ENCODE data around the gene HSH2D.

DNA sequence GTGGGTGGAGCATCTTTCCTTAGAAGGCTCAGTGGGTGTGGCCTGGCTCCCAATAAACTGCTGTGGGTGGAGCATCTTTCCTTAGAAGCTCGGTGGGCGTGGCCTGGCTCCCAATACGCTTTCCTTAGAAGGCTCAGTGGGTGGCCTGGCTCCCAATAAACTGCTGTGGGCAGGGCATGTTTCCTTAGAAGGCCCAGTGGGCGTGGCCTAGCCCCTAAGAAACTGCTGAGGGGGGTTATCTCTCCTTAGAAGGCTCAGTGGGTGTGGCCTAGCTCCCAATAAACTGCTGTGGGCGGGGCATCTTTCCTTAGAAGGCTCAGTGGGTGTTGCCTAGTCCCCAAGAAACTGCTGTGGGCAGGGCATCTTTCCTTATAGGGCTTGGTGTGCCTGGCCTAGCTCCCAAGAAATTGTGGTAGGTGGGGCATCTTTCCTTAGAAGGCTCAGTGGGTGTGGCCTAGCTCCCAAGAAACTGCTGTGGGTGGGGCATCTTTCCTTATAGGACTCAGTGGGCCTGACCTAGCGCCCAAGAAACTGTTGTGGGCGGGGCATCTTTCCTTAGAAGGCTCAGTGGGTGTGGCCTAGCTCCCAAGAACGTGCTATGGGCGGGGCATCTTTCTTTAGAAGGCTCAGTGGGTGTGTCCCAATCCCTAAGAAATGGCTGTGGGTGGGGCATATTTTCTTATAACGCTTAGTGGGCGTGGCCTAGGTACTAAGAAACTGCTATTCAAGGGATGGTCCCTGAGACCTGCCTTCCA lies 10.3 kb downstream of the HSH2D start:
- TF ChIP-seq, protein P1, sequence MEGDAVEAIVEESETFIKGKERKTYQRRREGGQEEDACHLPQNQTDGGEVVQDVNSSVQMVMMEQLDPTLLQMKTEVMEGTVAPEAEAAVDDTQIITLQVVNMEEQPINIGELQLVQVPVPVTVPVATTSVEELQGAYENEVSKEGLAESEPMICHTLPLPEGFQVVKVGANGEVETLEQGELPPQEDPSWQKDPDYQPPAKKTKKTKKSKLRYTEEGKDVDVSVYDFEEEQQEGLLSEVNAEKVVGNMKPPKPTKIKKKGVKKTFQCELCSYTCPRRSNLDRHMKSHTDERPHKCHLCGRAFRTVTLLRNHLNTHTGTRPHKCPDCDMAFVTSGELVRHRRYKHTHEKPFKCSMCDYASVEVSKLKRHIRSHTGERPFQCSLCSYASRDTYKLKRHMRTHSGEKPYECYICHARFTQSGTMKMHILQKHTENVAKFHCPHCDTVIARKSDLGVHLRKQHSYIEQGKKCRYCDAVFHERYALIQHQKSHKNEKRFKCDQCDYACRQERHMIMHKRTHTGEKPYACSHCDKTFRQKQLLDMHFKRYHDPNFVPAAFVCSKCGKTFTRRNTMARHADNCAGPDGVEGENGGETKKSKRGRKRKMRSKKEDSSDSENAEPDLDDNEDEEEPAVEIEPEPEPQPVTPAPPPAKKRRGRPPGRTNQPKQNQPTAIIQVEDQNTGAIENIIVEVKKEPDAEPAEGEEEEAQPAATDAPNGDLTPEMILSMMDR (IDR thresholded peaks at IDR 0.05), result no peak
- TF ChIP-seq ZFX (IDR thresholded peaks at IDR 0.05; ENCODE audit: borderline replicate concordance), result no peak

Data from 22Rv1 (cell line).